ENCODE measurements around the gene ITM2B.

- TF ChIP-seq CTCF (conservative IDR thresholded peaks at IDR 0.05; ENCODE audit: low read depth, low read length) (no peak), EZH2 (IDR thresholded peaks at IDR 0.05; ENCODE audit: low read length, unreplicated experiment) (no peak), EZH2phosphoT487 (IDR thresholded peaks at IDR 0.05; ENCODE audit: borderline replicate concordance, low read length) (no peak)
Measured at GRCh38 chr13:48188131-48188530, 44.9 kb upstream of the ITM2B start.
